DMS53 (cell line): ENCODE results near the gene ASB11.
"Not testable (repeated sequence)": the region's sequence is repeated elsewhere in the genome, so short reads cannot be mapped to it uniquely, and the experiment has no call there.

Experiments
- DNase-seq: peaks from one replicate; lab custom pipeline; 2025; lab: John Stamatoyannopoulos, UW

The ASB11 gene

GRCh38 chrX:15305899-15306298 is 9.5 kb downstream of the ASB11 start:
- not testable (repeated sequence) for DNase-seq

- peak; percentile 44 for DNase-seq
Observed at GRCh38 chrX:15301924-15302323, 13.5 kb downstream of the ASB11 start.

GRCh38 chrX:15299941-15300851 is 15.2 kb downstream of the ASB11 start:
- DNase-seq: peak; percentile 40

GRCh38 chrX:15298780-15299179 is 16.7 kb downstream of the ASB11 start:
- DNase-seq: no peak

- no peak for DNase-seq
Observed at GRCh38 chrX:15298201-15298600, 17.2 kb downstream of the ASB11 start.

- DNase-seq: no peak
Observed at GRCh38 chrX:15293451-15293850, 22.0 kb downstream of the ASB11 start.

GRCh38 chrX:15292861-15293260 is 22.6 kb downstream of the ASB11 start:
- DNase-seq: no peak

GRCh38 chrX:15277604-15278003 is 37.8 kb downstream of the ASB11 start:
- no peak for DNase-seq

- DNase-seq: no peak
Observed at GRCh38 chrX:15274946-15275345, 40.5 kb downstream of the ASB11 start.

GRCh38 chrX:15273275-15273674 is 42.2 kb downstream of the ASB11 start:
- not testable (repeated sequence) for DNase-seq

GRCh38 chrX:15271757-15272156 is 43.7 kb downstream of the ASB11 start:
- no peak for DNase-seq

- peak; percentile 81 for DNase-seq
Observed at GRCh38 chrX:15269618-15270521, 45.6 kb downstream of the ASB11 start, which contains the start of gene ASB9. Gene ASB9, minus strand, starts transcription at chrX:15270083. Its CDS starts 209 bp downstream, at chrX:15269874.

GRCh38 chrX:15269120-15269519 is 46.3 kb downstream of the ASB11 start:
- DNase-seq: peak; percentile 24

GRCh38 chrX:15254852-15255251 is 60.6 kb downstream of the ASB11 start:
- no peak for DNase-seq

- DNase-seq: no peak
Observed at GRCh38 chrX:15245896-15246295, 69.5 kb downstream of the ASB11 start.

- no peak for DNase-seq
Observed at GRCh38 chrX:15244421-15244820, 71.0 kb downstream of the ASB11 start.

- peak; percentile 60 for DNase-seq
Observed at GRCh38 chrX:15242899-15243555, 72.4 kb downstream of the ASB11 start.

- no peak for DNase-seq
Observed at GRCh38 chrX:15241301-15241700, 74.1 kb downstream of the ASB11 start.

GRCh38 chrX:15240414-15240813 is 75.0 kb downstream of the ASB11 start:
- no peak for DNase-seq

- DNase-seq: no peak
Observed at GRCh38 chrX:15236146-15236545, 79.3 kb downstream of the ASB11 start.

GRCh38 chrX:15235001-15235400 is 80.4 kb downstream of the ASB11 start:
- no peak for DNase-seq

- no peak for DNase-seq
Observed at GRCh38 chrX:15233416-15234015, 81.9 kb downstream of the ASB11 start.
